Measurements from ENCODE around the gene ZBTB2. TPM values are rescaled to one million over a fixed set of nuclear protein-coding genes. Genes with fewer than 3 reads are reported as not detected.

Gene ZBTB2
- total and polyA plus RNA-seq, 2 of the 4 experiments (the other 2 are of a cell fraction): 11.8 to 17.7 TPM

- BruUV-seq (replicated peaks): no TSS peak
- POLR2A ChIA-PET (ENCODE audit: unreplicated experiment): no interaction called here
These were observed 31.6 kb upstream of the ZBTB2 start for GRCh38 chr6:151422981-151423380.

More at GRCh38 chr6:151422981-151423380, 31.6 kb upstream of the ZBTB2 start:
- Histone ChIP-seq H3K79me1 (ENCODE audit: low read depth in 1 of 2, low read length in 2 of 2) (no peaks in the 10 kb centered on the region; a peak in 1 of 4 replicates), H3K18ac (ENCODE audit: low read depth, low read length) (no peak overlapping the region), H4K20me1 (ENCODE audit: insufficient read depth, low read length) (no peaks in the 10 kb centered on the region), H2BK15ac (ENCODE audit: low read depth, low read length) (no peak overlapping the region), H4K91ac (ENCODE audit: insufficient read depth, low read depth, low read length) (no peak overlapping the region), H3K4ac (ENCODE audit: low read depth, low read length) (no peak overlapping the region), H3K4me1 (ENCODE audit: control insufficient read depth, insufficient read depth, low read length) (peaks cover 3% of the 10 kb centered on the region; the same call in 1 of the 2 replicates), H3K23ac (ENCODE audit: low read depth, low read length) (no peak overlapping the region), H2AK5ac (ENCODE audit: low read depth, low read length) (no peak overlapping the region), H3K56ac (ENCODE audit: extremely low read depth, insufficient read depth, low read length) (no peak overlapping the region), H2AK9ac (replicated peaks; ENCODE audit: low read depth, low read length, poor library complexity) (no peak overlapping the region), H3K9me3 (ENCODE audit: control insufficient read depth, insufficient read depth, low read length) (no peaks in the 10 kb centered on the region), H2AFZ (replicated peaks; ENCODE audit: low read length, poor library complexity) (no peak overlapping the region), H2BK20ac (ENCODE audit: low read depth, low read length) (no peak overlapping the region), H3K27ac (ENCODE audit: insufficient read depth, low read length) (no peak overlapping the region; the same call in 1 of the 2 replicates), H2BK5ac (ENCODE audit: low read depth, low read length, poor library complexity, severe bottlenecking) (no peak overlapping the region), H3K36me3 (ENCODE audit: control insufficient read depth, insufficient read depth, low read length) (peaks cover 25% of the 10 kb centered on the region), H3K9me1 (ENCODE audit: insufficient read depth, low read length) (no peaks in the 10 kb centered on the region), H2BK120ac (ENCODE audit: low read depth, low read length) (no peak overlapping the region), H3K14ac (replicated peaks; ENCODE audit: low read depth, low read length) (no peak overlapping the region), H3K27me3 (ENCODE audit: control insufficient read depth, insufficient read depth, low read length) (no peaks in the 10 kb centered on the region), H3K4me3 (ENCODE audit: insufficient read depth, low read depth, low read length) (no peak overlapping the region), H4K5ac (ENCODE audit: low read depth, low read length) (no peak overlapping the region), H4K8ac (ENCODE audit: low read depth in 2 of 2, low read length in 2 of 2) (no peak overlapping the region), H3K4me2 (ENCODE audit: low read depth, low read length) (no peak overlapping the region), H3K9ac (ENCODE audit: low read depth, low read length) (no peak overlapping the region)
- peak; percentile 76 for ATAC-seq (ENCODE audit: low read depth)
- TF ChIP-seq NFE2L2 (IDR thresholded peaks at IDR 0.05; ENCODE audit: low read depth, low read length): no peak
- TF ChIP-seq POLR2A (IDR thresholded peaks at IDR 0.05; ENCODE audit: low read depth, low read length): no peak
- TF ChIP-seq CHD1 (IDR thresholded peaks at IDR 0.05; ENCODE audit: low read depth, low read length): no peak
- TF ChIP-seq RFX5 (IDR thresholded peaks at IDR 0.05; ENCODE audit: low read depth, low read length): no peak
- TF ChIP-seq, protein P1, sequence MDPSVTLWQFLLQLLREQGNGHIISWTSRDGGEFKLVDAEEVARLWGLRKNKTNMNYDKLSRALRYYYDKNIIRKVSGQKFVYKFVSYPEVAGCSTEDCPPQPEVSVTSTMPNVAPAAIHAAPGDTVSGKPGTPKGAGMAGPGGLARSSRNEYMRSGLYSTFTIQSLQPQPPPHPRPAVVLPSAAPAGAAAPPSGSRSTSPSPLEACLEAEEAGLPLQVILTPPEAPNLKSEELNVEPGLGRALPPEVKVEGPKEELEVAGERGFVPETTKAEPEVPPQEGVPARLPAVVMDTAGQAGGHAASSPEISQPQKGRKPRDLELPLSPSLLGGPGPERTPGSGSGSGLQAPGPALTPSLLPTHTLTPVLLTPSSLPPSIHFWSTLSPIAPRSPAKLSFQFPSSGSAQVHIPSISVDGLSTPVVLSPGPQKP (IDR thresholded peaks at IDR 0.05; ENCODE audit: borderline replicate concordance, low read depth, low read length): no peak
- no peak for TF ChIP-seq RAD21 (IDR thresholded peaks at IDR 0.05; ENCODE audit: low read length)
- no peak for TF ChIP-seq MXI1 (IDR thresholded peaks at IDR 0.05; ENCODE audit: borderline replicate concordance, low read depth, low read length)
- TF ChIP-seq MAZ (IDR thresholded peaks at IDR 0.05; ENCODE audit: borderline replicate concordance, low read depth, low read length): no peak
- no peak for TF ChIP-seq RCOR1 (IDR thresholded peaks at IDR 0.05; ENCODE audit: insufficient replicate concordance, low read length)
- TF ChIP-seq FOS (IDR thresholded peaks at IDR 0.05; ENCODE audit: low read depth, low read length): no peak
- TF ChIP-seq CEBPB (IDR thresholded peaks at IDR 0.05; ENCODE audit: low read depth, low read length): no peak
- TF ChIP-seq USF2 (IDR thresholded peaks at IDR 0.05; ENCODE audit: low read depth, low read length): no peak
- no peak for TF ChIP-seq SMC3 (IDR thresholded peaks at IDR 0.05; ENCODE audit: low read depth, low read length)
- in situ Hi-C loops (cut with MboI; ENCODE audit: low sequenced_read_pairs) (no loop called here), dilution Hi-C loops (cut with HindIII; ENCODE audit: low sequenced_read_pairs, unreplicated experiment) (no loop called here), intact Hi-C loops (cut with micrococcal nuclease) (no loop called here)
- DNase-seq: peak; percentile 23
- CTCF ChIA-PET: interaction anchor here (1.3 kb wide), 1 partner anchor 14 kb away, joined by 5 read pairs; no protein-coding TSS in a partner anchor
- no CpG with 5 or more reads among the region's 4 CpGs for WGBS, 2 experiments (ENCODE audit: extremely low coverage in 2 of 2, insufficient read length in 1 of 2)

Measured in IMR-90 (cell line).